Esophagus muscularis mucosa (tissue), 4 donors: ENCODE data around the gene OR6N1.

Source experiments
- CTCF ChIP-seq, 3 experiments: fragments of 200-600 bp in 2 of 3; fragments of 450-650 bp in 1 of 3; sonication (generic) in 2 of 3; IDR thresholded peaks; one replicate each; pipeline ENCODE4 v1.5.1; 2017 to 2019; ENCODE audit warnings: antibody characterized with exemption in 3 of 3, mild to moderate bottlenecking in 2 of 3, moderate library complexity in 1 of 3
- EP300 ChIP-seq: sonication (generic); formaldehyde crosslinking; IDR thresholded peaks from one replicate; pipeline ENCODE4 v1.6.1; 2017; ENCODE audit warnings: antibody characterized with exemption
- POLR2A ChIP-seq: fragments of 450-650 bp; IDR thresholded peaks from one replicate; pipeline ENCODE4 v1.6.1; 2017; ENCODE audit warnings: antibody characterized with exemption, moderate library complexity, mild to moderate bottlenecking, low read depth

DNA sequence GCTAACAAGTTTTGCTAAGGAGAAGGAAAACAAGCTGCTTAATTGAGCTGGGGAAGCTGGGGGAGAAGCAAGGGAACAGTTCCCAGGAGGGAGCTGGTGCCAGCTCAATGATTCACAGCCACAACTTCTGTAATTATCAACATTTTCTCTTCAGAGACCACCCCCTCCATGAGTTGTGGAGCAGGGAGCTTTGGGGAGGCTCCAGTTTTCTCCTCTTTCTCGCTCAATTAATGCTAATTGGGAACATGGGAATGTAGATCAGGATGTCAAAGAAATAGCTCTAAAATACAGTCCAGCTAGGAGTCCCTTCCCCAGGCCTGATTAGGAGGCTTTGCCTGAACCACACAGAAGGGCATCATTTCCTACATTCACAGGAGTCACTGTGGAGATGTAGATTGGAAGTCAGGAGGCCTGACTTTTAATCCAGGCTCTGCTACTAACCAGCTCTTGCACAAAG lies 47.0 kb upstream of the OR6N1 start:
- TF ChIP-seq CTCF (IDR thresholded peaks at IDR 0.05) (no peak), EP300 (no peak), POLR2A (no peak)
